HCT116 (cell line): ENCODE results near the gene SPEF1. TPM values are rescaled to one million over a fixed set of nuclear protein-coding genes. Genes with fewer than 3 reads are reported as not detected.

ENCODE experiments used
- ATAC-seq: fragments of 200-7000 bp; cut with Tn5 transposase; 2 replicates; pipeline ENCODE4 v1.9.1; 2020; ENCODE audit warnings: mild to moderate bottlenecking, moderate library complexity
- BruUV-seq: library from RNA; stranded (reverse); fragments of 400-500 nt; replicated peaks from 2 replicates; lab custom pipeline; 2021; lab: Mats Ljungman, UMichigan
- CTCF ChIA-PET: fragments of 300-600 bp; sonication (Branson Sonifier 250); formaldehyde crosslinking; loops from one replicate; lab custom pipeline; 2021; ENCODE audit warnings: antibody characterized with exemption; lab: Charles Lee
- POLR2A ChIA-PET: fragments of 300-600, 350-600 bp; sonication (Branson Sonifier 250); formaldehyde crosslinking; loops from one replicate; lab custom pipeline; 2021; ENCODE audit warnings: antibody characterized with exemption; lab: Charles Lee
- RAD21 ChIA-PET, 2 experiments: fragments of 300-600 bp; sonication (Branson Sonifier 250); formaldehyde crosslinking; loops; one replicate each; lab custom pipeline; 2023; ENCODE audit warnings: low total read pairs in 2 of 2; ENCODE audit not compliant: uncharacterized antibody in 2 of 2, unreplicated experiment in 2 of 2, low non-redundant PET in 1 of 2; lab: Charles Lee
- DNase-seq: peaks from one replicate; pipeline ENCODE4 v3.0.0-alpha.2; 2010; ENCODE audit warnings: low read depth, low spot score
- H2AFZ ChIP-seq: fragments of 200-600 bp; shearing (Covaris generic), sonication (generic); 2 replicates; pipeline ENCODE4 v1.6.1; 2017; ENCODE audit warnings: low read depth, mixed run types, mixed read lengths, antibody characterized with exemption, low read length; ENCODE audit not compliant: poor library complexity, severe bottlenecking
- H3K27ac ChIP-seq: 2 replicates; pipeline ENCODE4 v1.5.1; 2012; ENCODE audit warnings: low read depth, low read length
- H3K27me3 ChIP-seq: fragments of 200-600 bp; sonication (generic); 2 replicates; pipeline ENCODE4 v1.6.1; 2016; ENCODE audit warnings: mixed run types, low read length, mixed read lengths; ENCODE audit not compliant: insufficient read depth
- H3K36me3 ChIP-seq, 2 experiments: fragments of 200-500 bp in 1 of 2; fragments of 200-600 bp in 1 of 2; sonication (Bioruptor generic) in 1 of 2; sonication (generic) in 1 of 2; 2 replicates each; pipeline versions ENCODE4 v1.5.1 to v1.6.1; 2014 to 2016; ENCODE audit warnings: low read length in 2 of 2, inconsistent platforms in 1 of 2, mixed read lengths in 1 of 2, mixed run types in 1 of 2; ENCODE audit not compliant: insufficient read depth in 2 of 2, control insufficient read depth in 1 of 2
- H3K4me1 ChIP-seq, 2 experiments: fragments of 200-600 bp in 1 of 2; sonication (generic) in 1 of 2; 2 replicates each; pipeline versions ENCODE4 v1.5.1 to v1.6.1; 2012 to 2017; ENCODE audit warnings: low read length in 2 of 2, inconsistent platforms in 1 of 2, mild to moderate bottlenecking in 1 of 2, mixed read lengths in 1 of 2, mixed run types in 1 of 2, moderate library complexity in 1 of 2; ENCODE audit not compliant: insufficient read depth in 2 of 2, control insufficient read depth in 1 of 2
- H3K4me2 ChIP-seq: fragments of 200-600 bp; sonication (generic); 2 replicates; pipeline ENCODE4 v1.6.1; 2017; ENCODE audit warnings: mixed run types, low read length, mixed read lengths
- H3K4me3 ChIP-seq, 2 experiments: fragments of 200-600 bp in 1 of 2; sonication (generic) in 1 of 2; replicated peaks in 1 of 2; 2 replicates each; pipeline ENCODE4 v1.5.1; 2011 to 2016; ENCODE audit warnings: low read length in 2 of 2, control low read depth in 1 of 2, low read depth in 1 of 2, mild to moderate bottlenecking in 1 of 2, mixed read lengths in 1 of 2, mixed run types in 1 of 2
- H3K79me2 ChIP-seq: fragments of 200-600 bp; sonication (generic); 2 replicates; pipeline ENCODE4 v1.6.1; 2017; ENCODE audit warnings: mild to moderate bottlenecking, mixed run types, low read length, moderate library complexity, mixed read lengths; ENCODE audit not compliant: insufficient read depth
- H3K9ac ChIP-seq: fragments of 200-600 bp; sonication (generic); 2 replicates; pipeline ENCODE4 v1.6.1; 2016; ENCODE audit warnings: low read length, mixed read lengths
- H3K9me2 ChIP-seq: fragments of 200-600 bp; sonication (generic), shearing (Covaris generic); 2 replicates; pipeline ENCODE4 v1.6.1; 2017; ENCODE audit warnings: mixed run types, mild to moderate bottlenecking, moderate library complexity; ENCODE audit not compliant: insufficient read depth
- H3K9me3 ChIP-seq, 2 experiments: fragments of 200-500 bp in 1 of 2; fragments of 200-600 bp in 1 of 2; sonication (Bioruptor generic) in 1 of 2; sonication (generic) in 1 of 2; 2 replicates each; pipeline ENCODE4 v1.6.1; 2014 to 2017; ENCODE audit warnings: low read length in 2 of 2, mixed read lengths in 2 of 2, inconsistent platforms in 1 of 2, low read depth in 1 of 2, mild to moderate bottlenecking in 1 of 2, mixed run types in 1 of 2, moderate library complexity in 1 of 2; ENCODE audit not compliant: control insufficient read depth in 1 of 2, insufficient read depth in 1 of 2
- H4K20me1 ChIP-seq: fragments of 200-600 bp; sonication (generic), shearing (Covaris generic); 2 replicates; pipeline ENCODE4 v1.6.1; 2017; ENCODE audit warnings: mixed run types, mild to moderate bottlenecking, moderate library complexity; ENCODE audit not compliant: insufficient read depth
- CEBPB ChIP-seq: IDR thresholded peaks from 2 replicates; pipeline ENCODE4 v1.6.1; 2012; ENCODE audit warnings: low read depth
- ELF1 ChIP-seq: IDR thresholded peaks from 2 replicates; pipeline ENCODE4 v1.6.1; 2012; ENCODE audit warnings: low read depth, borderline replicate concordance
- EZH2 ChIP-seq: fragments of 200-600 bp; sonication (generic); IDR thresholded peaks from 2 replicates; pipeline ENCODE4 v1.6.1; 2017; ENCODE audit warnings: antibody characterized with exemption, mixed run types
- EZH2phosphoT487 ChIP-seq: fragments of 200-600 bp; IDR thresholded peaks from 2 replicates; pipeline ENCODE4 v1.6.1; 2018; ENCODE audit warnings: antibody characterized with exemption, borderline replicate concordance
- POLR2A ChIP-seq: IDR thresholded peaks from 2 replicates; pipeline ENCODE4 v1.7.0; 2011; ENCODE audit warnings: borderline replicate concordance; ENCODE audit not compliant: insufficient read depth, insufficient read length; ENCODE audit errors: extremely low read depth
- POLR2AphosphoS5 ChIP-seq: IDR thresholded peaks from 2 replicates; pipeline ENCODE4 v1.6.1; 2011; ENCODE audit warnings: mild to moderate bottlenecking, low read depth, low read length, moderate library complexity
- RAD21 ChIP-seq: IDR thresholded peaks from 2 replicates; pipeline ENCODE4 v1.6.1; 2012; ENCODE audit warnings: low read depth, mild to moderate bottlenecking
- SRF ChIP-seq: IDR thresholded peaks from 2 replicates; pipeline ENCODE4 v1.6.1; 2012; ENCODE audit warnings: low read depth
- YY1 ChIP-seq: IDR thresholded peaks from 2 replicates; pipeline ENCODE4 v1.6.1; 2011; ENCODE audit warnings: low read length, low read depth, moderate library complexity, mild to moderate bottlenecking; ENCODE audit not compliant: insufficient replicate concordance; ENCODE audit errors: extremely low read depth
- ZFX ChIP-seq: fragments of 450-650 bp; IDR thresholded peaks from 2 replicates; pipeline ENCODE4 v1.6.1; 2017
- ZNF274 ChIP-seq: fragments of 200-500 bp; sonication (Bioruptor generic); IDR thresholded peaks from 2 replicates; pipeline ENCODE4 v1.6.1; 2014; ENCODE audit warnings: mild to moderate bottlenecking, low read depth, low read length, inconsistent platforms
- intact Hi-C: fragments of 100-400 bp; cut with micrococcal nuclease; formaldehyde crosslinking; loops from 2 replicates; pipeline ENCODE4 v1.10.0; 2022
- total RNA-seq: library from RNA; stranded (reverse); gene quantifications from one replicate; pipeline ENCODE4 v1.2.1, GENCODE V29; 2021; ENCODE audit not compliant: unreplicated experiment
- TF ChIP-seq, protein P1 (sequence below), 3 experiments: fragments of 200-600 bp in 1 of 3; sonication (generic) in 1 of 3; IDR thresholded peaks in 2 of 3; conservative IDR thresholded peaks in 1 of 3; 2 replicates each; pipeline ENCODE4 v1.5.1; 2012 to 2017; ENCODE audit warnings: low read depth in 2 of 3, low read length in 2 of 3, antibody characterized with exemption in 1 of 3, borderline replicate concordance in 1 of 3, control low read depth in 1 of 3, mild to moderate bottlenecking in 1 of 3, mixed read lengths in 1 of 3, mixed run types in 1 of 3, moderate library complexity in 1 of 3; ENCODE audit not compliant: insufficient read depth in 1 of 3
- TF ChIP-seq, protein P2 (sequence below): IDR thresholded peaks from 2 replicates; pipeline ENCODE4 v1.6.1; 2011; ENCODE audit warnings: mild to moderate bottlenecking, low read length, moderate library complexity; ENCODE audit not compliant: insufficient replicate concordance; ENCODE audit errors: extremely low read depth

The SPEF1 gene
- total RNA-seq, 1 experiment from 2014 or later, result 0.93 TPM

- no TSS peak for BruUV-seq
- ATAC-seq (no peak), DNase-seq (no peak)
- H4K20me1 ChIP-seq, result no peaks in the 10 kb centered on the region
- ChIA-PET CTCF (interaction anchor here (1.4 to 1.8 kb wide), 2 partner anchors 9 to 15 kb away, joined by 4 read pairs; partner anchors contain the start of genes CENPB and SPEF1), POLR2A (no interaction called here), RAD21 (interaction anchor here in 1 of 2 experiments (0.6 kb wide), 1 partner anchor 314 kb away, joined by 4 read pairs; no protein-coding TSS in a partner anchor)
- H3K9ac ChIP-seq, result no peak overlapping the region
- H3K79me2 ChIP-seq, result peaks cover 8% of the 10 kb centered on the region
- intact Hi-C loops, result no loop called here
- H3K4me2 ChIP-seq, result no peak overlapping the region
- H3K36me3 ChIP-seq, result no peaks in the 10 kb centered on the region
- H3K27ac ChIP-seq, result no peak overlapping the region
- H2AFZ ChIP-seq, result no peak overlapping the region
- peaks cover 0 to 4% of the 10 kb centered on the region in 2 experiments; a peak in 1 of 4 replicates for H3K9me3 ChIP-seq
- H3K4me3 ChIP-seq, result no peak overlapping the region
- no peaks in the 10 kb centered on the region for H3K9me2 ChIP-seq
- TF ChIP-seq EZH2 (no peak), CEBPB (no peak)
- H3K4me1 ChIP-seq, result peaks cover 10 to 28% of the 10 kb centered on the region in 2 experiments
- H3K27me3 ChIP-seq, result no peaks in the 10 kb centered on the region
Observed at GRCh38 chr20:3771552-3772058, 9.6 kb downstream of the SPEF1 start.

DNA sequence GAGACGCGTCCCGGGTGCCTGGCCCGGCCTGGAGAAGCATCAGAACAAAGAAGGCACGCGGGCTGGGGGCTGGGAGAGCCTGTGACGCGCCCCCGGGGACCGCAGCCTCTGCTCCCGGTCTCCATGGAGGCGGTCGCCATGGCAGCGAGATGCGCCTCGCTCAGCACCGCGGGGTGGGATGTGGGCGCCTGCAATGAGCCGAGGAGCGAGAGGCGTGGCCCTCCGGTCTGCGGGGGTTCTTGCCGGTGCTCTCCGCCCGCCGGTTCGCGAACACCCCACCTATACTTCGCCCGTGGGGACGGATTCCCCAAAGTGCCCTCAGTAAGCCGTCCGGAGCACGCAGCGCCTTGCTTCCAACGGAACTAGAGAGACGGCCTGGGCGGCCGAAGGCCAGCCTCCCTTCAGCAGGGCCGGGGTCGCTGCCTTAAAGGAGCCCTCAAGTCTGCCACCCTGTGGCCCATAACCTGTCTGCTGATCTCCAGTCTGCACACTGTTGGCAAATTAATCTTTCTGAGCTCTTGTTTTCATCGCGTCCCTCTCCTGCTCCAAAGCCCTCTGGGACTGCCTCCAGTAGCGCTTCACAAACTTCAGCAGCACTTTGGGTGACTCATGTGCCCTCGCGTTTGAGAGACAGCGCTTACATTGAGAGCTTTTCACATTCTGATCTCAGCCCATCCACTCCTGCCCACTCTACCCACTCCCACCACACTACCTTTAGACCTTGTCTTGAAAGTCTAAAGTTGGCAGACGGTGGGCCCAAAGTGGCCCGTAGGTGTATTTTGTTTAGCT, 12.7 kb downstream of the SPEF1 start:
- Histone ChIP-seq H3K9me2 (no peaks in the 10 kb centered on the region), H3K4me1 (peaks cover 12 to 36% of the 10 kb centered on the region in 2 experiments), H3K9me3 (no peaks in the 10 kb centered on the region), H2AFZ (peak overlapping the region; percentile 38), H3K36me3 (peaks cover 0 to 6% of the 10 kb centered on the region in 2 experiments; a peak in 1 of 4 replicates), H3K4me3 (peak overlapping the region; percentile 81 to 84), H3K79me2 (peaks cover 37% of the 10 kb centered on the region), H3K27me3 (no peaks in the 10 kb centered on the region), H3K9ac (peak overlapping the region; percentile 86), H4K20me1 (no peaks in the 10 kb centered on the region), H3K4me2 (peak overlapping the region; percentile 90), H3K27ac (peak overlapping the region; percentile 83)
- RAD21 ChIA-PET, result no interaction called here
- intact Hi-C loops, result loop anchor here (2.0 to 5.0 kb wide), 2 partner anchors 52 to 206 kb away; no protein-coding TSS in a partner anchor
- ATAC-seq, result peak; percentile 52
- POLR2A ChIA-PET, result interaction anchor here (1.3 kb wide), 1 partner anchor 13 kb away, joined by 7 read pairs; the partner anchor contains the start of gene SPEF1
- DNase-seq, result peak; percentile 52
- TSS peak; percentile 85 for BruUV-seq
- CTCF ChIA-PET, result interaction anchor here (0.6 to 2.6 kb wide), 15 partner anchors 11 to 304 kb away, joined by 3 to 23 read pairs (median 6); partner anchors contain the start of genes AP5S1, CENPB and SPEF1
- TF ChIP-seq, protein P1, sequence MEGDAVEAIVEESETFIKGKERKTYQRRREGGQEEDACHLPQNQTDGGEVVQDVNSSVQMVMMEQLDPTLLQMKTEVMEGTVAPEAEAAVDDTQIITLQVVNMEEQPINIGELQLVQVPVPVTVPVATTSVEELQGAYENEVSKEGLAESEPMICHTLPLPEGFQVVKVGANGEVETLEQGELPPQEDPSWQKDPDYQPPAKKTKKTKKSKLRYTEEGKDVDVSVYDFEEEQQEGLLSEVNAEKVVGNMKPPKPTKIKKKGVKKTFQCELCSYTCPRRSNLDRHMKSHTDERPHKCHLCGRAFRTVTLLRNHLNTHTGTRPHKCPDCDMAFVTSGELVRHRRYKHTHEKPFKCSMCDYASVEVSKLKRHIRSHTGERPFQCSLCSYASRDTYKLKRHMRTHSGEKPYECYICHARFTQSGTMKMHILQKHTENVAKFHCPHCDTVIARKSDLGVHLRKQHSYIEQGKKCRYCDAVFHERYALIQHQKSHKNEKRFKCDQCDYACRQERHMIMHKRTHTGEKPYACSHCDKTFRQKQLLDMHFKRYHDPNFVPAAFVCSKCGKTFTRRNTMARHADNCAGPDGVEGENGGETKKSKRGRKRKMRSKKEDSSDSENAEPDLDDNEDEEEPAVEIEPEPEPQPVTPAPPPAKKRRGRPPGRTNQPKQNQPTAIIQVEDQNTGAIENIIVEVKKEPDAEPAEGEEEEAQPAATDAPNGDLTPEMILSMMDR (IDR thresholded peaks at IDR 0.05 in 2 of 3, conservative IDR thresholded peaks at IDR 0.05 in 1 of 3; ENCODE audit: borderline replicate concordance in 1 of 3, insufficient read depth in 1 of 3, low read depth in 2 of 3, low read length in 2 of 3), result peak; percentile 35 to 54 (median 45); a peak in 5 of 6 replicates
- no peak for TF ChIP-seq EZH2phosphoT487
- no peak for TF ChIP-seq ZNF274
- TF ChIP-seq SRF, result no peak
- TF ChIP-seq POLR2A, result no peak
- TF ChIP-seq RAD21, result no peak; the same call in 1 of the 2 replicates
- TF ChIP-seq YY1, result no peak
- TF ChIP-seq ZFX, result 0 out of 2 replicates have a peak, but pooled peaks have one; percentile 19
- TF ChIP-seq ELF1, result no peak
- TF ChIP-seq, protein P2, sequence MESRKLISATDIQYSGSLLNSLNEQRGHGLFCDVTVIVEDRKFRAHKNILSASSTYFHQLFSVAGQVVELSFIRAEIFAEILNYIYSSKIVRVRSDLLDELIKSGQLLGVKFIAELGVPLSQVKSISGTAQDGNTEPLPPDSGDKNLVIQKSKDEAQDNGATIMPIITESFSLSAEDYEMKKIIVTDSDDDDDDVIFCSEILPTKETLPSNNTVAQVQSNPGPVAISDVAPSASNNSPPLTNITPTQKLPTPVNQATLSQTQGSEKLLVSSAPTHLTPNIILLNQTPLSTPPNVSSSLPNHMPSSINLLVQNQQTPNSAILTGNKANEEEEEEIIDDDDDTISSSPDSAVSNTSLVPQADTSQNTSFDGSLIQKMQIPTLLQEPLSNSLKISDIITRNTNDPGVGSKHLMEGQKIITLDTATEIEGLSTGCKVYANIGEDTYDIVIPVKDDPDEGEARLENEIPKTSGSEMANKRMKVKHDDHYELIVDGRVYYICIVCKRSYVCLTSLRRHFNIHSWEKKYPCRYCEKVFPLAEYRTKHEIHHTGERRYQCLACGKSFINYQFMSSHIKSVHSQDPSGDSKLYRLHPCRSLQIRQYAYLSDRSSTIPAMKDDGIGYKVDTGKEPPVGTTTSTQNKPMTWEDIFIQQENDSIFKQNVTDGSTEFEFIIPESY, result no peak
- TF ChIP-seq POLR2AphosphoS5, result no peak
